Endothelial cell of umbilical vein (primary cell): ENCODE results near the gene TPST1.

ENCODE experiments used
- GATA2 ChIP-seq: IDR thresholded peaks from 2 replicates; pipeline ENCODE4 v1.7.0; 2011; ENCODE audit warnings: low read depth, mild to moderate bottlenecking, moderate library complexity, mixed read lengths, low read length; ENCODE audit not compliant: insufficient read length, insufficient read depth
- TF ChIP-seq, protein P1 (sequence below), 2 donors: IDR thresholded peaks; 1 replicate in 1 of 2; 2 replicates in 1 of 2; pipeline ENCODE4 v1.5.1; 2011; ENCODE audit warnings: low read length in 2 of 2, mild to moderate bottlenecking in 2 of 2, moderate library complexity in 2 of 2, control low read depth in 1 of 2, inconsistent platforms in 1 of 2, low read depth in 1 of 2; ENCODE audit not compliant: insufficient read depth in 1 of 2; ENCODE audit errors: extremely low read depth in 1 of 2

DNA sequence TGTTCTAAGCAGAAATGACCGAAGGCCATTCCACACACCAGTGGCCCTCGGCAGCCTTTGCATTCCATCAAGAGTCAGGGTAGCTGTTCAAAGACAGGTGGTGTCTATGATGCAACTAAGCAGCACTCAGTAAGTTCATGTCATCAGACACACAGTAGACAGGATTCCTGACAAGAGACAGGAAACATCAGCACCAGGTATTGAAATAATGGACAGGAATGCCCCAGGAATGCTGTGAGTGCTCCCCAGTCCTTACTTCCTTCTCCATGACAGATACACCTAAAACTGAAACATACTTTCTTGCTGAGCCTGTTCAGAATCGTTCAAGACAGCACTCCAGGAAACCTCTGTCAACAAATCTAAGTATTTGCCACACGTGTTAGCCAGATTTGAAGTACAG is 204.4 kb downstream of the TPST1 start:
- TF ChIP-seq, protein P1, sequence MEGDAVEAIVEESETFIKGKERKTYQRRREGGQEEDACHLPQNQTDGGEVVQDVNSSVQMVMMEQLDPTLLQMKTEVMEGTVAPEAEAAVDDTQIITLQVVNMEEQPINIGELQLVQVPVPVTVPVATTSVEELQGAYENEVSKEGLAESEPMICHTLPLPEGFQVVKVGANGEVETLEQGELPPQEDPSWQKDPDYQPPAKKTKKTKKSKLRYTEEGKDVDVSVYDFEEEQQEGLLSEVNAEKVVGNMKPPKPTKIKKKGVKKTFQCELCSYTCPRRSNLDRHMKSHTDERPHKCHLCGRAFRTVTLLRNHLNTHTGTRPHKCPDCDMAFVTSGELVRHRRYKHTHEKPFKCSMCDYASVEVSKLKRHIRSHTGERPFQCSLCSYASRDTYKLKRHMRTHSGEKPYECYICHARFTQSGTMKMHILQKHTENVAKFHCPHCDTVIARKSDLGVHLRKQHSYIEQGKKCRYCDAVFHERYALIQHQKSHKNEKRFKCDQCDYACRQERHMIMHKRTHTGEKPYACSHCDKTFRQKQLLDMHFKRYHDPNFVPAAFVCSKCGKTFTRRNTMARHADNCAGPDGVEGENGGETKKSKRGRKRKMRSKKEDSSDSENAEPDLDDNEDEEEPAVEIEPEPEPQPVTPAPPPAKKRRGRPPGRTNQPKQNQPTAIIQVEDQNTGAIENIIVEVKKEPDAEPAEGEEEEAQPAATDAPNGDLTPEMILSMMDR (IDR thresholded peaks at IDR 0.05; ENCODE audit: extremely low read depth in 1 of 2, insufficient read depth in 1 of 2, low read depth in 1 of 2, low read length in 2 of 2): no peak
- no peak for TF ChIP-seq GATA2
